HG03139 (cell line): ENCODE results near the gene CCL18.
"Not testable (repeated sequence)": the region's sequence is repeated elsewhere in the genome, so short reads cannot be mapped to it uniquely, and the experiment has no call there.

Experiments used
- ATAC-seq: cut with Tn5 transposase; IDR thresholded peaks from one replicate; pipeline ENCODE4 v1.9.1; 2021; ENCODE audit not compliant: unreplicated experiment

Gene CCL18

GRCh38 chr17:36099004-36099403 is 34.9 kb downstream of the CCL18 start:
- ATAC-seq = not testable (repeated sequence)

- peak; percentile 74 for ATAC-seq
Observed at GRCh38 chr17:36103401-36103975, 39.4 kb downstream of the CCL18 start, which contains the start of gene CCL4. CCL4 (plus strand) TSS chr17:36103827; CDS start chr17:36103906, 79 bp downstream.

GRCh38 chr17:36104246-36104645 is 40.2 kb downstream of the CCL18 start:
- not testable (repeated sequence) for ATAC-seq

DNA sequence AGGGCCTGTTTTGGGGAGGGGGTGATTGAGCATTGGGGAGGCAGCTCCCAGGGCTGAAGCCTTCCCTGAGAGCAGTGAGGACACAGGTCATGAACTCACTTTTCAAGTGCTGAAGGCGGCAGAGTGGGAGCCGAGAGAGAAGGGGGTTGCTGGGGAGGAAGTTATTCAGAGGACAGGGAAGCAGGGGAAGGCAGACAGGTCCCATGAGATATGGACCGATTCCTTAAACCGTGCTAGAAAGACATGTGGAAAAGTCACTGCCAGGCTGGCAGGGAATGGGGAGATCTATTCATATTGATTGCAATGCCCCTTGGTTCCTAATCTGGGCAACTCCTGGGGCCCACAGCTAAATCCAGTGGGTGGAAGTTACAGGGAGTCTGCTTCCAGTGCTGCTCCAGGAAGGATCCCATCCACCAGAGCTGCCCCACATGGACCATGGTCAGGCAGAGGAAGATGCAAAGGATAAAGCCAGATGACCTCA is 40.7 kb downstream of the CCL18 start:
- ATAC-seq = no peak

DNA sequence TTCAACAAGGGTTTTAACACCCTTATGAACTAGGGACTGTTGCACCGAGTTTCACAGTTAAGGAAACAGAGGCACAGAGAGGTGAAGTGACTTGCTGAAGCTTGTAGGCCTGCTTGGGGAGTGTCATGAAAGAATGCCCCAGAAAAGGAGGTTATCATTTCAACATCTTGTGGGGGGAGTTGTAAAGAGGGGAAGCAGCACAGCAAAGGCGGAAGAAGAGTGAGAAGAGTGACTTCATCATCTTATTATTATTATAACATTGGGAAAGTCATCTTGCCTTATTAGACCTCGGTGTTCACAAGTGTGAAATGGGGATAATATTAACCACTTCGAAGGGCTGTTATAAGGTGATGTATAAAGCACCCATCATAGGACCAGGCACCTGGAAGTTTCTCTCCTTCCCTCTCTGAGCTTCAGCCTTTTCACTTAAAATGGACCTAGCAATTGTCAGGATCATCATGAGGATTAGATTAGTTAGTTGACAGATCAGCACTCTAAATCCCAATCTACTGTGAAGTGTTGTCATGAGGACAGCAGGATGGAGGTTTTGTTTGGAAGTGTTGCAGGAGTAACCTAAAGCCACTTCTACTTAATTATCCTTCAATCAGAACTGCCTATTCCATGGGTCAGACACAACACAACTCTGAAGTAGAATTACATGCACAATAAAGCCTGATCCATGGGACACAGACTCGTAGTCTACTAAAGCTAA is 41.9 kb downstream of the CCL18 start:
- ATAC-seq = no peak

DNA sequence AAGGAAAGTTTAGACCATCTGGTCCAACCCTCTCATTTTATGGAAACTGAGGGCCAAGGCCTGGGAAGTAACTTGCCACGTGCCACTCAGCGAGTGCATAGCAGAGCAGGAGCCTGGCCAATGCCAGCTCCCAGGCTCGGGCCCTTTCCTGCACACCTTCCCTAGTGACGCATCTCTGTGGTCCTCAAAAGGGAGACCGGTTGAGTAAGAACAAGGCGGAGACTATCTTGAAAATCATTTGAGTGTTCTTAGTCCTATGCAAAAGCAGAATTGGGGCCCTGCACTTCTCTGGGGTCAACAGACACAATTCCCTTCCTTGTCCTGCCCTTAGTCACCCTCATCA is 42.4 kb downstream of the CCL18 start:
- ATAC-seq = no peak

- ATAC-seq = no peak
Observed at GRCh38 chr17:36107660-36108059, 43.6 kb downstream of the CCL18 start.

DNA sequence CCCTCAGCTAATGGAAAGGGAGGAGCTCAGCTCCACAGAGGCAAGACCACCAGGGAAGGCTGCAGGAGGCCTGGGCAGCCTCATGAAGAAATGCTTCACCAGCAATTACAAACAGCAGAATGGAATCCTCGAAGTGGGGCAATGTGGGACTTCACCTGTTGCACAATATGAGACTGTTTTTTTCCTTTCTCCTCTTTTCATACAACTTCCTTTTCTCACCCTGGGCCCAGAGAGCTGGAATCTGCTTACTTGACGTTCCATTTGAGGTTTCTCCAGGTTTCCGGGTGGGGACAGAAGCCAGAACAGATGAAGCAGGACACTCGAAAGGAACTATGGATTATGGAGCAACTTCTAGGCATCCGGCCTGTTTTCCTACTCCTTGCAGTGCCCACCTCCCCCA is 44.2 kb downstream of the CCL18 start:
- ATAC-seq = not testable (repeated sequence)

- no peak for ATAC-seq
Observed at GRCh38 chr17:36111068-36111490, 47.0 kb downstream of the CCL18 start.

DNA sequence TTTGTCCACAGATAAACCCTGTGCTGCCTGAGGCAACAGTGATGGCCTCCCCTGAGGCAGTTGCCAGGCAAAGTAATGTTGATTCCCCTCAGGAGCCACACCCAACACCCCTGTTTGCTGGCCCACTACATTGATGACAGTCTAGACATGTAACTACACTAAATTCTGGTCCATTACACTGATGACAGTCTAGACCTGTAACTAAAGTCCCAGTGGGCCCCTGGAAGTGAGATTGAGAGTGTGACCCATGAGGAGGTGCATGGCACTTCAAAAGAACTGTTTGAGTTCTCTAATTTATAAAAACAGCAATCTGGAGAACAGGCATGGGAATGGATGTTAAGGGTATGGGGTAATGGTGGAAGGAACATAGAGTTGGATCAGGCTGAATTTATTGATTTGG is 48.5 kb downstream of the CCL18 start:
- ATAC-seq = no peak

DNA sequence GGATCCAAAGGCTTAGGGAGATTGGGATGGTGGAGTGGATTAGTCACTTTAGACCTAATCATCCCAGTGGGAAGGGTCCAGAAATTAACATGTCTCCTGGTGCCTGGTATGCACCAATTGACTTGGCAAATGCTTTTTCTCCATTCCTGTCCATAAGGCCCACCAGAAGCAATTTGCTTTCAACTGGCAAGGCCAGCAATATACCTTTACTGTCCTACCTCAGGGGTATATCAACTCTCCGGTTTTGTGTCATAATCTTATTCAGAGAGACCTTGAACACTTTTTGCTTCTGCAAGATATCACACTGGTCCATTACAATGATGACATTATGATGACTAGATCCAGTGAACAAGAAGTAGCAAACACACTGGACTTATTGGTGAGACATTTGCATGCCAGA is 49.1 kb downstream of the CCL18 start:
- ATAC-seq = not testable (repeated sequence)

DNA sequence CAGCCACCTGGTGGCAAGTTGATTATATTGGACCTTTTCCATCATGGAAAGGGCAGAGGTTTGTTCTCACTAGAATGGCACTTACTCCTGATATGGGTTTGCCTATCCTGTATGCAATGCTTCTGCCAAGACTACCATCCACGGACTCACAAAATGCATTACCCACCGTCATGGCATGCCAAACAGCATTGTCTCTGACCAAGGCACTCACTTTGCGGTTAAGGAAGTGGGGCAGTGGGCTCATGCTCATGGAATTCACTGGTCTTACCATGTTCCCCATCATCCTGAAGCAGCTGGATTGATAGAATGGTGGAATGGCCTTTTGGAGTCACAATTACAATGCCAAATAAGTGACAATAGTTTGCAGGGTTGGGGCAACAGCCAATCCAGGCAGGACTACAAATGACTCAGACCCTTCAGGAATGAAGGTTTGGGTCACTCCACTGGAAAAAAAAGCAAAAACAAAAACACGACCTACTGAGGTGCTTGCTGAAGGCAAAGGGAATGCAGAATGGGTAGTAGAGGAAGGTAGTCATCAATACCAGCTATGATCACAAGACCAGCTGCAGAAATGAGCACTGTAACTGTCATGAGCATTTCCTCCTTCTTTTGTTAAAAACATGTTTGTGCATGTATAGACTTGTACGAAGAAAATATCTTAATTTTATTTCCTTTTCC is 51.0 kb downstream of the CCL18 start:
- ATAC-seq = not testable (repeated sequence)

GRCh38 chr17:36115649-36115977 is 51.5 kb downstream of the CCL18 start:
- ATAC-seq = not testable (repeated sequence)

- no peak for ATAC-seq
Observed at GRCh38 chr17:36117505-36118382, 53.7 kb downstream of the CCL18 start.

DNA sequence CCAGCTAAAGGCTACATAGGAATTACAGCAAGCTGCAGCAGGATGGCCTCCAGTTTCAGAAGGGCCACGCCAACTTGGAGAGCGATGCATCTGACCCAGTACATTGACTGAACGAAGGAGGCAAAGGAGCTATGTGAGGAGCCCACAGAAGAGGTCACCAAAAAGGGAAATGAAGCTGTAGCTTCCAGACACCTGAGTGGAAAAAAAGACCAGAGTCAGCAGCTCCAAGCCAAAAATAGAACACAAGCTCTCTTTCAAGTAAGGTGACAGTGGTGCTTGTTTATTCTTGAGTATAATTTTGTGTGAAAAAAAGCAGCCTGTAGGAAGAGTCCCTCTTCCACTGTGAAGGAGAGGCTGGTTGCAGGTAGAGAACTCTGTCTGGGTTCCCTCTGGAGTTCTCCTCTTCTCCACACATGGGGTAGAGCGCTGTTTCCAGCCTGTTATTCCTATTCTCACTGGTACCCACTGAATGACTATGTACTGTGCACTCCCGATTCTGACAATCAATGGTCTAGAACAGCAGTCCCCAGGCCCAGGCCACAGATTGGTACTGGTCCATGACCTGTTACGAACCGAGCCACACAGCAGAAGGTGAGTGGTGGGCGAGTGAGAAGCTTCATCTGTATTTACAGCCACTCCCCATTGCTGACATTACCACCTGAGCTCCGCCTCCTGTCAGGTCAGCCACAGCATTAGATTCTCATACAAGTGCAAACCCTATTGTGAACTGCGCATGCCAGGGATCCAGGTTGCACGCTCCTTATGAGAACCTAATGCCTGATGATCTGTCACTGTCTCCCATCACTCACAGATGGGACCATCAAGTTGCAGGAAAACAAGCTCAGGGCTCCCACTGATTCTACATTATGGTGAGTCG is 54.6 kb downstream of the CCL18 start:
- no peak for ATAC-seq

DNA sequence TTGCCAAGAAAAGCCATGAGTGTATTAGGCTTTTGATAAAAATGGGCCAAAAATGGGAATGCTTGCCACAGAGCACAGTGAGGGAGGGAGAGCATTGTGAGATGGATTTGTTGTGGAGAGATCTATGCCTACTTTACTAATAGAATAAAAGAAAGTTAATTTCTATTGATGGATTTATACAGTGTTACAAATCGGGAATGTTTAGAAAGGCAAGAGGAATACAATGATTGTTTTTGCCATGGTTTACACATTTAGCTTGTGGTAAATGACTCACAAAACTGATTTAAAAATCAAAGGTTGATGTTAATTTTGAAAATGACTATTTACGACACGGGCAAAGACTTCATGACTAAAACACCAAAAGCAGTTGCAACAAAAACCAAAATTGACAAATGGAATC is 56.1 kb downstream of the CCL18 start:
- ATAC-seq = no peak

DNA sequence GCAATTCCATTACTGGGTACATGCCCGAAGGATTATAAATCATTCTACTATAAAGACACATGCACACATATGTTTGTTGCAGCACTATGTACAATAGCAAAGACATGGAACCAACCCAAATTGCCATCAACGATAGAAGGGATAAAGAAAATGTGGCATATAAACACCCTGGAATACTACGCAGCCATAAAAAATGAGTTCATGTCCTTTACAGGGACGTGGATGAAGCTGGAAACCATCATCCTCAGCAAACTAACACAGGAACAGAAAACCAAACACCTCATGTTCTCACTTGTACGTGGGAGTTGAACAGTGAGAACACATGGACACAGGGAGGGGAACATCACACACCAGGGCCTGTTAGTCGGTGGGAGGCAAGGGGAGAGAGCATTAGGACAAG is 57.0 kb downstream of the CCL18 start:
- not testable (repeated sequence) for ATAC-seq
